D721Med (cell line): Measurements from ENCODE around the gene USH2A.

Experiments used
- DNase-seq: peaks from one replicate; pipeline ENCODE4 v3.0.0; 2011; ENCODE audit warnings: low spot score; ENCODE audit not compliant: insufficient read length
- FAIRE-seq: peaks from 2 replicates; lab custom pipeline; 2011; peaks lifted over from hg19 to GRCh38; lab: Jason Lieb, UNC
- TF ChIP-seq, protein P1 (sequence below): IDR thresholded peaks from 2 replicates; pipeline ENCODE4 v1.5.1; 2012; ENCODE audit warnings: mild to moderate bottlenecking, control low read depth; ENCODE audit not compliant: insufficient read depth; ENCODE audit errors: missing control alignments

The USH2A gene

DNA sequence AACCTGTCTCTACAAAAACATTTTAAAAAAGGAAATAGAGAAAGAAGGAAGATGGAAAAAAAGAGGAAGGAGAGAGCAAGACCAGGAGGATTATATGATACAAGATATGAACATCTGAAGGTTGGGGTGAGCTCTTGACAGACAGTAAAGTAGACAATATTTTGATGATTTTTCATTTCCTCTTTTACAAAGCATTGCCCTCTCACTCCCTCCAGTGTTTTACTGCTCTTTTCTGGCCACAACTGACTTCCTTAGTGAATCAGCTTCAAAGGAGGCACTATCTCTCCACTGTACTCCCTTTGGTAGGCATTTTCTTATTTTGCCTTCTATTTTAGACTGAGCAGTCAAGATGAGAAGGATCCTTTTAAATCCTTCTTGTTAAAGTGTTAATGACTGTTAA is 559.5 kb downstream of the USH2A start:
- TF ChIP-seq, protein P1, sequence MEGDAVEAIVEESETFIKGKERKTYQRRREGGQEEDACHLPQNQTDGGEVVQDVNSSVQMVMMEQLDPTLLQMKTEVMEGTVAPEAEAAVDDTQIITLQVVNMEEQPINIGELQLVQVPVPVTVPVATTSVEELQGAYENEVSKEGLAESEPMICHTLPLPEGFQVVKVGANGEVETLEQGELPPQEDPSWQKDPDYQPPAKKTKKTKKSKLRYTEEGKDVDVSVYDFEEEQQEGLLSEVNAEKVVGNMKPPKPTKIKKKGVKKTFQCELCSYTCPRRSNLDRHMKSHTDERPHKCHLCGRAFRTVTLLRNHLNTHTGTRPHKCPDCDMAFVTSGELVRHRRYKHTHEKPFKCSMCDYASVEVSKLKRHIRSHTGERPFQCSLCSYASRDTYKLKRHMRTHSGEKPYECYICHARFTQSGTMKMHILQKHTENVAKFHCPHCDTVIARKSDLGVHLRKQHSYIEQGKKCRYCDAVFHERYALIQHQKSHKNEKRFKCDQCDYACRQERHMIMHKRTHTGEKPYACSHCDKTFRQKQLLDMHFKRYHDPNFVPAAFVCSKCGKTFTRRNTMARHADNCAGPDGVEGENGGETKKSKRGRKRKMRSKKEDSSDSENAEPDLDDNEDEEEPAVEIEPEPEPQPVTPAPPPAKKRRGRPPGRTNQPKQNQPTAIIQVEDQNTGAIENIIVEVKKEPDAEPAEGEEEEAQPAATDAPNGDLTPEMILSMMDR = no peak
- DNase-seq (no peak), FAIRE-seq (no peak)

DNA sequence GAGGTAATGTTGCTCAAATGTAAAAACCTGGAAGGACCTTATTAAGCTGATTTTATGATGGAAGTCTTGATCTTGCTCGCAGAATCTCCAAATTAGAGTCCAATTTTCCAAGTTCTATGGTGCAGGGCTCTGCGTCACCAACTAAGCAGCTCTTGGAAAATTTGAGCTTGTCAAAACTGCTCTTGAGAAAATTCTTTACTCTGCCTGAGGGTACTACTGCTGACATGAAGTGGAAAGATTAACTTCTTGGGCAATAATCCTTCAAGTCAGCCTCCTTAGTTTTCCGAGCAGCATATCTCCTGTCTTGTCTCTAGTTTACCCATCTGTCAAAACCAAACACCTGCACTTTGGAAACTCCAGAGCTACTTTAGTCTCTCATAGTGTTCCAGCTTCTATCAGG is 562.4 kb downstream of the USH2A start:
- FAIRE-seq (no peak), DNase-seq (no peak)
- TF ChIP-seq, protein P1 = no peak

DNA sequence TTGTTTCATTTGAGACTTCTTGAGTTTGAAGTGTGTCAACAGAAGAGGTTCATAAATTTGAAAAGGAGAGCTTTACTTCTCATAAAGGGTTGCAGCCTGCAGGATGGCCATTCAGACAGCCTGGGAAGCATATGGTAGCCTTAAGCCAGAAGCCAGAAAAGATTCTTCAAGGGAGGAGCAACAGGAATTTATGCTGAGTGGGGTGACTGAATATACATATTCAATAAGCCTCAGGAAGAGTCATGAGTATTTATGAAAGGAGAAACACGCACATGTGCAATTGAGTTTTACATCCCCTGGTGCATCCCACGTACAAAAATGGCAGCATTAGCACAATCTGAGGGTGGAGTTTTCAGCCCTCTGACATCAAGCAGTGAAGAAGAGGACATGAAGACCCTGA is 565.9 kb downstream of the USH2A start:
- FAIRE-seq (no peak), DNase-seq (no peak)
- TF ChIP-seq, protein P1 = no peak

DNA sequence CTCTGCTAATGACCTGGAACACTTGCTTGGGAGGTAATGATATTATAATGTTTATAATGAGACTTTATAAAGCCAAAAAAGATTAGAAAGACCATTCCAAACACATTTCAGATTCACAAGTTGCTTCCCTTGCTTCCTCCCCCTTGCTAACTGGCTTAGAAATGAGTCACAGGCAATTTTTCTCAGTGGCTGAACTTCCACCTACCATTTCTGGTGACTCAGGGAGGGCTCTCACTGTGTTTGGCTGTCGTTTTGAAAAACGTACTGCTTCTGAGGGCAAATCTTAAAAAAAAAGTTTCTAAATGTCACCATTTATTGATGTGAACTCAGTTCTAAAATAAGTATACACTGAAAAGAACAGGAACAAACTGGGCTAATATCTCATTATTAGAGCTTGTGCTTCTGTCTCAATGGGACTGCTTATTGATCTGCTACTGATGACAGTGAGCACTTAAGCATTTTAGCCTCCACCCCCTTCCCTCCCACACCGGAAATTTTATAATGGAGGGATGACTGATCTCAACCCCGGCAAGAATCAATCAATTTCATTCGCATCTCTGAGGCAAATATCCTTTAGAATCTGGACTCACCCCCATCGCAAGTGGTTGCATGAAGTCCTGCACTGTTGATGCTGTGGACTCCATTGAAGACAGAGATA is 577.9 kb downstream of the USH2A start:
- FAIRE-seq (no peak), DNase-seq (no peak)
- TF ChIP-seq, protein P1 = no peak

DNA sequence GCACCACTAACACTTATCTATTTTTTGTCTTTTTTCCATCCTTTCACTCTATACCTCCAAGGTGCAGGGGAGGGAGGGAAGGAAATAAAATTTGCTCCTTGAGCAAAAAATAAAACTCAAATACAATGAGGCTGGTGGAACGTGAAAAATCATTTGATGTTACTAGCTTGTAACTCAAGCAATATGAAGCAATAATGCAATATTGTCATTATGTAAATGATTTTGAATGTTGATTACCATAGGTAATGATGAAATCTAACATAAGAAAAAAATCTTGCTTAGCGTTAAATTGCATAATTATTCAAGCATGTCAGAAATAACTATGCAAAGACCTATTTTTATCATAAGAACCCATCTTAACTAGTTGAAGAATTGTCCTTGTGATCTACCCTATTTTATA is 578.5 kb downstream of the USH2A start:
- TF ChIP-seq, protein P1 = no peak
- no peak for FAIRE-seq
- DNase-seq = no peak

DNA sequence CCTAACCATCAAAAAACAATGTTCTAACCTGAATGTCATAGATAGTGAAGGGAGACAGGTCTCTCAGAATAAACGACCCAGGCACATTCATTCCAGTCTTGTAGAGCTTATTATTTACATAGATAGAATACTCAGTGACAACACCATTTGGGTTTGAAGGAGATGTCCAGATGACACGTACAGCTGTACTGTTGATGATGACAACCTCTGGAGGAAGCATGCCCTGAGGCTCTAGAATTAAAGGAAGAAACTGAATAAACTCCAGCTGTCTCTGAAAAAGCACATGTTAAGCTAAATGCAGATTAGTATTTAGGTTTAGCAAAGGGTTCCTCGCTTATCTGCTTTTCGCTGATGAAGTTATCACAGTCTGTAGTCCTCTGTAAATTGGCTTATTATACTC is 579.0 kb downstream of the USH2A start:
- FAIRE-seq (no peak), DNase-seq (no peak)
- TF ChIP-seq, protein P1 = no peak

DNA sequence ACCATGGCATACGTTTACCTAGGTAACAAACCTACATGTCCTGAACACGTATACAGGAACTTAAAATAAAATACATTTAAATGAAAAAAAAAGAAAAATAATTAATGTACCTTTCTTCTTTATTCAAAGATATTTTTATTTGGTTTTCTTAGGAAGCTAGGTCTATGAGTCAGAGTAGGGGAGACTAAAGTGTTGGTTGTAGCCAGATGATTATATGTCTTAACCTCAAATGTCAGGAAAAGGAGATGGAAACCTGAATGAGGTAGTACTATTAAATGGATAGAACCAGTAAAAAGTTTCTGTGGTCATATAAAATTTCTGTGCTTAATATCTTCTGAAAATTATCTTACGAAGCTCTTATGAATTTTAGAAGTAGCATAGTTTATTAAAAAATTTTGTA is 580.3 kb downstream of the USH2A start:
- DNase-seq (no peak), FAIRE-seq (no peak)
- TF ChIP-seq, protein P1 = no peak
